ENCODE measurements around the gene DUSP5.
A peak's percentile ranks its signal among the peaks of the same experiment; 100 is the strongest.
"Not testable (repeated sequence)": the region's sequence is repeated elsewhere in the genome, so short reads cannot be mapped to it uniquely, and the experiment has no call there.

DUSP5 gene

DNA sequence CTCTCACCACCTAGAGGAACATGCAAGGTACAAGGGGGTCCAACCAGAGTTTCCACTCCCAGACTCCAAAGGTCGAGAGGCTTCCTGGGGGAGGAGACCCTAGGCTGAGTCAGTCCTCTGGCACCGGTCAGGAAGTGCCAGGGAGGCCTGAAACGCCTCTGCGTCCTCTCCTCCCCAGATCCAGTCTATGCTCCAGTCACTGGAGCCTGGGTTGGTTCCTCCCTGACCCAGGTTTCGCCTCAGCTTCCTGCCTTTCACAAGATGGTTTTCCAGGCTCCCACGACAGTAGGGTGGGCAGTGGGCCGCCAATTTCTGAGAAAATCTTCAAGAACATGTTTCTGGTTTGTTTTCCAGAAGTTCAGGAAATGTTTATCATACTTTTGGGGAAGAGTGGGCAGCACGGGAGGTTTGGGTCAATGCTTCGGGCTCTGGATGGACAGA, 30.0 kb downstream of the DUSP5 start:
- H3K4me3 ChIP-seq (ENCODE audit: control insufficient read depth, low read depth, low read length) = no peak overlapping the region
- TF ChIP-seq, protein P1, sequence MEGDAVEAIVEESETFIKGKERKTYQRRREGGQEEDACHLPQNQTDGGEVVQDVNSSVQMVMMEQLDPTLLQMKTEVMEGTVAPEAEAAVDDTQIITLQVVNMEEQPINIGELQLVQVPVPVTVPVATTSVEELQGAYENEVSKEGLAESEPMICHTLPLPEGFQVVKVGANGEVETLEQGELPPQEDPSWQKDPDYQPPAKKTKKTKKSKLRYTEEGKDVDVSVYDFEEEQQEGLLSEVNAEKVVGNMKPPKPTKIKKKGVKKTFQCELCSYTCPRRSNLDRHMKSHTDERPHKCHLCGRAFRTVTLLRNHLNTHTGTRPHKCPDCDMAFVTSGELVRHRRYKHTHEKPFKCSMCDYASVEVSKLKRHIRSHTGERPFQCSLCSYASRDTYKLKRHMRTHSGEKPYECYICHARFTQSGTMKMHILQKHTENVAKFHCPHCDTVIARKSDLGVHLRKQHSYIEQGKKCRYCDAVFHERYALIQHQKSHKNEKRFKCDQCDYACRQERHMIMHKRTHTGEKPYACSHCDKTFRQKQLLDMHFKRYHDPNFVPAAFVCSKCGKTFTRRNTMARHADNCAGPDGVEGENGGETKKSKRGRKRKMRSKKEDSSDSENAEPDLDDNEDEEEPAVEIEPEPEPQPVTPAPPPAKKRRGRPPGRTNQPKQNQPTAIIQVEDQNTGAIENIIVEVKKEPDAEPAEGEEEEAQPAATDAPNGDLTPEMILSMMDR (IDR thresholded peaks at IDR 0.05; ENCODE audit: control insufficient read depth, insufficient read depth, low read depth, low read length, missing control alignments) = no peak
- no peak for DNase-seq (ENCODE audit: low read depth)

DNA sequence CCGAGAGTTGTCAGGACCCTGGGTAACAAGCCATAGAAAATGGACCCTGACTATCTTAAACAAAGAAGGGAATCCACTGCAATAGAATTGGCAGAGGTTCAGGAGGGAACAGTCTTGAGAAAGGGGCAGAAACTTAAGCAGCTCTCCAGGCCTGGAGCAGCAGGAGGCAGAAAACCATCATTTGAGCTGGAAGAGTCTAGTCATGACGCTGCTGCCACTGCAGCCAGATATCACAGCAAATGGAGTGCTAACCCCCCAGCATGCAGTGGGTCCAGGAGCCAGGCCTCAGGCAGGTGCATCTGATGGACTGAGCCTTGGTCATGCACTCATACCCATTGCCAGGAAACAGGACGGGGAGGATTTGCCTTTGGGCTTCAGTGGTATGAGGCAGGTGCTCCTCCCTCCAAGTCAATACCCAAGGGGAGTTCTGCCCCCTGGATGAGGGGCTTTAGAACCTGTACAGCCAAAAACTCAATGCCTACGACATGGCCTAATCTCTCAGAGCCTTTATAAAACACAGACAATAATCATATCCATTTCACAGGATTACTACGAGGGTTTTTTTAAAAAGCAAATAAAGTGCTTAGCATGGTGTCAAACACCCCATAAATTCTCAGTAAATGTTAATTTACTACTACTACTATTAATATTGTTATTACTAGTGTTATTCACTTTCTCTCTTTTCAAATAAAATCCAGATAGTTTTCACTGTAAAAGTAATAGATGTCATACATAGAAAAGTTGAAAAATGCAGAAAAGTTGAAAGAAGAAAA, 30.7 kb downstream of the DUSP5 start:
- TF ChIP-seq, protein P1 (IDR thresholded peaks at IDR 0.05; ENCODE audit: control insufficient read depth, insufficient read depth, low read depth, low read length, missing control alignments) = no peak
- H3K4me3 ChIP-seq (ENCODE audit: control insufficient read depth, low read depth, low read length) = no peak overlapping the region
- DNase-seq (ENCODE audit: low read depth) = no peak

DNA sequence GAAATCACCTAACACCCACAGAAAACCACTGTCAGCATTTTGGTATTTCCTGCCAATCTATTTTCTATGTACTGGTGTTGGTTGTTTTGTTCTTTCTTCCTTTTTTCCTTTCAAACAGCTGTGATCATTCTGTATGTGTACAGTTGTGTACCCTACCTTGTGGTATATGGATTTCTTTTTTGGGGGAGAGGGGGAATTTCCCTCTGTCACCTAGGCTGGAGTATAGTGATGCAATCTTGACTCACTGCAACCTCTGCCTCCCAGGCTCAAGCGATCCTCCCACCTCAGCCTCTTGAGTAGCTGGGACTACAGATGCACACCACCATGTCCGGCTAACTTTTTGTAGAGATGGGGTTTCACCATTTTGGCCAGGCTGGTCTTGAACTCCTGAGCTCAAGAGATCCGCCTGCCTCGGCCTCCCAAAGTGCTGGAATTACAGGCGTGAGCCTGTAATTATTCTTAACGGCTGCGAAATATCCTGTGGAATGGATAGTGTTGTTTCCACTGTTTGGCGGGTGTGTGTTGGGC, 31.4 kb downstream of the DUSP5 start:
- H3K4me3 ChIP-seq (ENCODE audit: control insufficient read depth, low read depth, low read length) = not testable (repeated sequence)

DNA sequence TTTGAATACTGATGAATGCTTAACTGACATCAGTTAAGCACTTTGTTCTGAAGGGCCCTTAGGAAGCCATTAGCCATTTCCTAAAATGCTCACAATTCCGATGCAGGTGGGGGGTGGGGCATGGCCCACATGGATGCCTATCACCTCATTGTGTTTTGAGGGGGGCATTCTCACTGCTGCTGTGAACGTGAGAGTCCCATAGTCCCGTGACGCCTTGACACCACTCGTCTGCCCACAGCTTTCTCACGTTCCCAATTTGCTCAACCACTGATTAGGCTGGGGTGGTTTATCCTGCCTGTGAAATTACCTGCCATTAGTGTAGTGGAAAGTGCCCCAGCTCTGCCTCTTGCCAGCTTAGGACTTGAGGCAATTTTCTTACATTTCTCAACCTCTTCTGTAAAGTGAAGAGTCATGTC, 31.9 kb downstream of the DUSP5 start:
- TF ChIP-seq, protein P1 (IDR thresholded peaks at IDR 0.05; ENCODE audit: control insufficient read depth, insufficient read depth, low read depth, low read length, missing control alignments) = no peak
- no peak for DNase-seq (ENCODE audit: low read depth)
- no peak overlapping the region for H3K4me3 ChIP-seq (ENCODE audit: control insufficient read depth, low read depth, low read length)

More for the DNA sequence above, 31.4 kb downstream of the DUSP5 start:
- DNase-seq (ENCODE audit: low read depth) = not testable (repeated sequence)

DNA sequence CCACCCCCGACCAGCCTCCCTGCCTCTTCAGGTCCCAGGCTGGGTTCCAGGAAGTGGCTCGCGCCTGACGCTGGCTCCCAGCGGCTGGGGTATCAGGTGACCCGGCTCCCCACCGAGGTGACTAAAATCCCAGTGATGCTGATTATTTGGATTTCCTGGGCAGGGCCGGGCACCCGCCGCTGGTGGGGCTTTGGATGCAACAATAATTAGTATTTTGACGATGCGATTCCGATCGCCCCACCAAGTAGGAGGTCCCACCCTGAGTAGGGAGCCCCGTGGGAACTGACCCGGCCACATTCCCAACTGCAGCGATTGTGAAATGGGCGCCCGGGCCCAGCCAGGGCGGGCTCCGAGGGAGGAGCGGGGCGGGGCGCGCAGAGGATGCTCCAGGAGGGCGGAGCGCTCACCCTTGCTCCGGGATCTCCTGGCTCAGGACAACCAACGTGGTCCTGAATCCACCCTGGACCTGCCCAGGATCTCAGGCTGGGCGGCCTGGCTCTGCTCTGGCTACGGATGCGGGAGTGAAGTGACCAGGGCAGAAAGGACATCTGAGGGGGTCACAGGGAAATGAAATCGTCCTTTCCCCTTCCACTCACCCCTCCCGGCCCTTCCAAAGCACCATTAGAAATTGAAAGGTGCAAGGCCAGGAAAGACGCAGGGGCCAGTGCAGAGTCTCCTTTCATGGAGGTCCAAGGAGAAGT, 32.6 kb downstream of the DUSP5 start:
- H3K4me3 ChIP-seq (ENCODE audit: control insufficient read depth, low read depth, low read length) = peak overlapping the region; percentile 23
- DNase-seq (ENCODE audit: low read depth) = no peak
- TF ChIP-seq, protein P1 (IDR thresholded peaks at IDR 0.05; ENCODE audit: control insufficient read depth, insufficient read depth, low read depth, low read length, missing control alignments) = no peak

DNA sequence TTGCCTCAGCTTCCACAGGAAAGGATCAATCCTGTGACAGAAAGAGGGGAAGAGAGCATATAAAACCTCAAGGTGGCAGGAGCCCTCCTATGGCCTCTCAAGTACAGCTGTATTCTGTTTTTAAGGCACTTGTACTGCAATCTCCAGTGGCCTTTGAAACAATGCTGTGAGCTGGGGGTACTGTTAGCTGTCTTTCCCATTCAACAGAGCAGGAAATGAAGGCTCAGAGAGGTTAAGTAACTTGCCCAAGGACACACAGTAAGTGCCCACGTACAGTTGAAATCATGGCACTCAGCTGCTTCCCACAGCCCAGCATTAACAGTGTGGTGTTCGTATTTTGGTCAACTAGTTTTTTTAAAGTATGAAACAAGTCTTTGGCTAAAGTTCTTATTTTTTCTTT, 34.0 kb downstream of the DUSP5 start:
- H3K4me3 ChIP-seq (ENCODE audit: control insufficient read depth, low read depth, low read length) = no peak overlapping the region
- no peak for DNase-seq (ENCODE audit: low read depth)
- TF ChIP-seq, protein P1 (IDR thresholded peaks at IDR 0.05; ENCODE audit: control insufficient read depth, insufficient read depth, low read depth, low read length, missing control alignments) = no peak

DNA sequence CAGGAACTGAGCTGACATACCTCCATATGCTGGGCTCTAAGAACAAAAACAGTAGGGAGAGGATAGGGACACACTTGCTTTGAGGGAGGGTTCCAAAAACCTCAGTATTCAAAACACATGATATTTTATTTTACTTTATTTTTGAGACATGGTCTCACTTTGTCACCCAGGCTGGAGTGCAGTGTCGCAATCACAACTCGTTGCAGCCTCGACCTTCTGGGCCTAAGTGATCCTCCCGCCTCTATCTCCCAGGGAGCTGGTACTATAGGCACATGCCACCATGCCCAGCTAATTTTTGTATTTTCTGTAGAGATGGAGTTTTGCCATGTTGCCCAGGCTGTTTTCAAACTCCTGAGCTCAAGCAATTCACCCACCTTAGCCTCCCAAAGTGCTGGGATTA, 34.9 kb downstream of the DUSP5 start:
- H3K4me3 ChIP-seq (ENCODE audit: control insufficient read depth, low read depth, low read length); DNase-seq (ENCODE audit: low read depth): not testable (repeated sequence)

All from AG09309 (cell line).